ENCODE data around the gene PRR12.
A peak's percentile ranks its signal among the peaks of the same experiment; 100 is the strongest.

The PRR12 gene

DNA sequence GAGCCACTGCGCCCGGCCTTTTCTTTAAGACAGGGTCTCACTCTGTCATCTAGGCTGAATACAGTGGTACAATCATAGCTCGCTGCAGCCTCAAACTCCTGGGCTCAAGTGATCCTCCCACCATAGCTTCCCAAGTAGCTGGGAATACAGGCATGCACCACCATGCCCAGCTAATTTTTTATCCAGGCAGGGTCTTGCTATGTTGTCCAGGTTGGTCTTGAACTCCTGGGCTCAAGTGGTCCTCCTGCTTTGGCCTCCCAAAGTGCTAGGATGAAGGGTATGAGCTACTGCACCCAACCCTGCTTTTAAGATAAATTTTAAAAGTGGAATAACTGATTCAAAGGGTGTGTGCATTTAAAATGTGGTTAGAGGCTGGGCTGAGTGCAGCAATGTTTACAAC, 24.7 kb upstream of the PRR12 start:
- DNase-seq: no peak

DNA sequence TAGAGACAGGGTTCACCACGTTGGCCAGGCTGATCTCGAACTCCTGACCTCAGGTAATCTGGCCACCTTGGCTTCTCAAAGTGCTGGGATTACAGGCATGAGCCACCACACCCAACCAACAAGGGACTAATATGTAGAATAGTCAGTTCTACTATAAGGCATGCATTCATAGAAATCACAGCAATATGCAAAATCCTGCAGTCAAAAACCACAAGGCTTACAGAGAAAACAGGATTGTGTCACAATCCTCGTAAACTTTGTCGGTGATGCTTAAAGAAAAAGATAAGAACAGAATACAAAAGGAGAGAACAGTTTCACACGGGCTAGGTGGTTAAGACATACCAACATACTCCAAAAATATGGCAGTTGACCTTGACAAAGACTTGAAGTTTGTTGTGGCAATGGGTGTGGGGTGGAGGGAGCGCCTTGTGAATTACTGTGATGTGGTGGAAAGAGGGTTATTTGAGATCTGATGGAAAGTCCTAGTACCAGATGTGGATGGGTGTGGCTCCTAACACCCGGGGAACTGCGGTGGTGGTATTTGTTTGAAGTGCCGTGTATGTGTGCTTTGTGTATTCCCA, 23.0 kb upstream of the PRR12 start:
- no peak for DNase-seq

DNA sequence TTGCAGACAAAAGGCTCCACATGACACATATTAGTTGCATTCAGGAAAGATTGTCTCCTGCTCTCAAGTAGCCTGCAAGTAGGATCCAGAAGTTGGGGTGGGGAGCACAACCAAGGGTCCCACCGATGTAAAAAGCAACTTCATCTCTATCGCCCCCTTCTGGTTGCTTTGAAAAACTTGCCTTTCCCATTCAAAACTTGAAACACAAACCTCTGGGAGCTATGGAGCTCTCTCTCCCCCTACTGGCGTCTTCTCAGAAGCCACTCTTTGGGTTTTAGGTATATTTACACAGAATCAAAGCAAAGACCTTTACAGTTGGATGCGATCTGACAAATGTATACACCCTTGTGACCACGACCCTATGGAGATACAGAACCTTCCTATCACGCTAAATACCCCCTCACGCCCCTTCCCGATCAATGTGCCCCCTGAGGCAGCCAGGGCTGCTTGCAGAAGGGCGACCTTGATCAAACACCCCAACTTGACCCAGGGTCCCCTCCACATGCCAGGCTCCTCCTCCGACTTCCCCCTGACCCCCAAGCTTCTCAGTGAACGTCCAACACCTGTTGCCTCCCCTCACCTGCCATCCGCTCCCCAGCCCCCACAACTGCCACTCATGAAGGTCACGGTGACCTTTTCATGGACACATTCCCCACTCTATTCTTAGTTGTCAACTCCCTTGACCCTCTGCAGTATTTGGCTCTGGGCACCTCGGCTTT, 20.7 kb upstream of the PRR12 start:
- peak; percentile 70 for DNase-seq

DNA sequence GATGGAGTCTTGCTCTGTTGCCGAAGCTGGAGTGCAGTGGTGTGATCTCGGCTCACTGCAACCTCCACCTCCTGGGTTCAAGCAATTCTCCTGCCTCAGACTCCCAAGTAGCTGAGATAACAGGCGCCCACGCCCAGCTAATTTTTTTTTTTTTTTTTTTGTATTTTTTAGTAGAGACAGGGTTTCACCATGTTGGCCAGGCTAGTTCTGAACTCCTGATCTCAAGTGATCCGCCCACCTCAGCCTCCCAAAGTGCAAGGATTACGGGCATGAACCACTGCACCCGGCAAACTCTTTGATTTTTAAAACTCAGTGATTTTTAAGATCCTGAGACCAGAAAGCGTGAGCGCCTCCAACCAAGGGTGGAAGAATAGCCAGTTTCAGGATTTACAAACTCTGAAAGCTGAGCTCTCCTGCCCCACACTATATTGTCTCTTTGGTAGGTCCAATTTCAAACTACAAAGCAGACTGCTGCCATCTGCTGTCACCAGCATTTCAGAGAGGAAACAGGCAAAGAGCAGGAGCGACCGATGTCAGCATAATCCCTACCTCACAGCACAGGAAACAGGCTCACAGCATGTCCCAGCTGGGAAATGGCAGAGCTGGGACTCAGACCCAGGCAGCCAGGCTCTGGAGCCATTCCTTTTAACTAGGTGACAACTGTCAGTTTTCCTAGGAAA, 19.8 kb upstream of the PRR12 start:
- DNase-seq: no peak

DNA sequence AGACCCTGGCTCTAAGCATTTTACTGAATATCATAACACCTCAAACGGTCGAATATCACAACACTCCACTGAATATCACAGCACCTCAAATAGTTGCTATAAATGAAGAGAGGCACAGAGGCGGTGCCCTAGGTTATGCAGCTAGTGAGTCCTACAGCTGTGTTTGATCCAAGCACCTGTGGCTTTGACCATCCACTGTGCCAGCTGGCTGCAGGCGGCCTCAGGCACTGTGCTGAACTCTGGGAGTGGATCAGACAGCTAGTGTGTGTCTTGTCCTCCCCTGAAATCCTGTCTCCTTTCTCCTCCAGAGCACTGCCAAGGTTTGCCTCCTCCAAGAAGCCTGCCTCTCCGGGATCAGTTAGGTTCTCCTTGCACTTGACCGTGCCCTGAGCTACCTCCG, 18.0 kb upstream of the PRR12 start:
- DNase-seq: no peak

DNA sequence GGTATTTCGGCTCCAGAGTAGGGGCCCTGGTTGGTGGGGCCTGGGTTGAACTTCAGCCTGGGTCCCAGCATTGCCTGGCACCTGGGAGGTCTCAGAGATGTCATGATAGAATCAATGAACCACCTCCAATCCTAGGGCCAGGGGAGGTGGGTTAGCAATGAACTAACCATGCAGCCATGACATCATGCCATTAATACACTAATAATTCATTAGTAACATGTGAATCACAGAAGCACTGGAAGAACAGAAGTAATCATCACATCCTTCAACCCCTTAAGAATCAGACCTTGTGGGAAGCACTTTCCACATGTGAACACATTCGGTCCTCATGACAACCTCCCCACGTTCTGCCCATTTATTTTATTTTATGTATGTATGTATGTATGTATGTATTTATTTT, 17.6 kb upstream of the PRR12 start:
- DNase-seq: no peak

DNA sequence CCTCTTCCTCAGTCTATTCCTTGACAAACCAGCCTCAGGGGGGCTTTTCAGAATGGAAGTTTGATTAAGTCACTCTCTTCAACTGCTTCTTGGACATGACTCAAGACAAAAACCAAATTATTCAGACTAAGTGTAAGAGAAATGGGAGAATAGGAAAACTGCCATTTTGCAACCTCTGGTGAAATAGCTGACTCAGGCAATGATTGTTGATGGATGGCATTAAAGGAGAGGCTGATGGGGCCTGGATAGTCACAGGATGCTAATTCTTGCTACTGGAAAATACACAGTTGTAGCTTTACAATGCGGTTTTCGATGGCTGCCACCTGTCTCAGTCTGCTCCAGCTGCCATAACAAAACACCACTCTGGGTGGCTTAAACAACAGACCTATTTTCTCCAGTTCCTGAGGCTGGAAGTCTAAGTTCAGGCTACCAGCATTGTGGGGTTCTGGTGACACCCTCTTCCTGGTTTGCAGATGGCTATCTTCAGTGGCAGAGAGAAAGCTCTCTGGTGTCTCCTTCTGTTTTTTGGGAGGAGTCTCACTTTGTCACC, 16.7 kb upstream of the PRR12 start:
- DNase-seq: no peak

DNA sequence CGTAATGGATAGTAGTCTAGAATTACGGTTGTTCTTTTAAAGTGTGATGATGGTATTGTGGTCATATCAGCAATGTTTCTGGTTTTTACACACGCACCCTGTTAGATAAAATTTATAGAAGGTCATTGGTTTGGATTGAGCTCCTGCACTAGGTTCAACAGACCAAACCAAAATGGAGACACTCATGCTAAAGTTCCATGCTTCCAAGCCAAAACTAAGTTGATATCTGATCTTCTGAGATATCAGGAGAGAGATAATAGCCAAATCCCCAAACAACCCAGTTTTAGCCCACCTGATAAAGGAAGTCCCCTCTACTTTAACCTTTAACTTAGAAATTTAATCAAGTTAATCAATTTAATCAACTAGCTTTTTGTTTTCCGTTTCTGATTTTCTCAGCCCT, 11.8 kb upstream of the PRR12 start:
- no peak for DNase-seq

DNA sequence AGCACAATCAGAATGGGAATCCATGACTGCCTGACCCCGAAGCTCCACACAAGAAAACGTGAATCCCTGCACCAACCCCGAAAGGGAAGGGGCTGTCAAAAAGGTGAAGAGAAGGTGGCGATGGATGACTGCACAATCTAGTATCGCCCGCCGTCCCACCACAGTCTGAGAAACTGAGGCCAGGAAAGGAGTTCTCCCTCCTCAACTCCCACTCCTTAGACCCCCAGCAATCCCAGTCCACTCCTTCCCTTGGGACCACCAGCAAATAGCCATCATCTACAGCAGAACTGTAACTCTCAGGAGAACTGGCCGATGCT, 11.1 kb upstream of the PRR12 start:
- DNase-seq: no peak

DNA sequence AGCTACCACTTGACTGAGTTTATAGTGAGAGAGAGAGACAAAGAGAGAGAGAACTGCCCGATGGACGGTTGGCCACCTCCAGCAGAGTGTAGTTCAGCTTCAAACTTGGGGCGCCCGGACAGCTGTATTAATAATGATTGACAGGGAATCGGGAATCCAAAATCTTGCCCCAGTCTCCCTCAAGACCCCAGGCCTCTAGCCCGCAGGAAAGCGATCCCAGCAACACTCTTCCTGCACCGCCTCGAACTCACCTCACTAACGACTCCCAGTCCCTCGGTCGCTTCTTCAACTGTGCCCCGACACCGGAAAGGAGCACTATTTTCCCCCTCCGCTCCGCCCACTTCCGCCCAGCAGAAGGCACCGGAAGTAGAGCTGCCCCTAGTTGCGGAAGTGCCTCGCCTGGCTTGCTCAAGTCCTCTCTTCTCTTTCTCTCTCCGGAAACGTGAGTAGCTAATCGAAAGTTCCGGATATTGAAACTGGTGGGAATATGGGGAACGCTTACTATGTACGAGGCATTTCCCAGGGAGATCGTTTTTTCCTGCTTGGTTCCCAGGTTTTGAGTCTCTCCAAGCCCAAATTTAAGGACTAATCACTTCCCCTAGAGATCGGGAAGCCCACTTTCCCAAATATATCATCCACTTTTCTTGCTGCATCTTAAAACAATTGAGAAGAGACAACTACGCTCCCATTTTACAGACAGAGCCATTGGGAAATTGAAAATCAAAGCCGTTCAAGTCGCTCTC, 10.5 kb upstream of the PRR12 start, which contains the start of gene NOSIP:
Gene NOSIP (minus strand): TSS at position 293 of the 743 bp plus-strand sequence. CDS start 19,865 bp downstream, outside the sequence.
- peak; percentile 92 for DNase-seq

DNA sequence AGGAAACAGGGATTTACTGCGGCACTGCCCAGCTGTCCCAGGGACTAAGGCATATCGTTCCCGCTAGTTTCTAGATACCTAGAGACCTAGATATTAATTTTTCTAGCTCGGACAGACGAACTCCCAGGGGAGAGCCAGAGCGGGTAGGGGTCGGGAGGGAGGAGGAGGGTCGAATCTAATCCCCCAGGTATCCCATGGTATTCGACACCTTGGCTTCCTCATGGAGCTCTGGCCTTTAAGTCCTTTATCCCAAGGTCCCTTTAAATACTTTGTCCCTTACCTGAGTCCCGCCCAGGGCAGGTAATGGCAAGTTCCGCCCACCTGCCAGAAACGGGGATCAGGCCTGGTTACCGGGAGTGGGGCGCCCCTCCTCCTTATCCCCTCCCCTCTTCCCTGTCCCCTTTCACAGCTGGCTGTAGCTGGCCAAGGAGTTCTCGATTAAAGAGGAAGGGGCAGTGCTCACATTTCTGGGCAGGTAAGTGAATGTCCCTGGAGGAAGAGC, 9.9 kb upstream of the PRR12 start, which contains the start of gene PRRG2:
Gene PRRG2 (plus strand): TSS at position 310 of the 502 bp plus-strand sequence. CDS start 1,904 bp downstream, outside the sequence.
- no peak for DNase-seq

DNA sequence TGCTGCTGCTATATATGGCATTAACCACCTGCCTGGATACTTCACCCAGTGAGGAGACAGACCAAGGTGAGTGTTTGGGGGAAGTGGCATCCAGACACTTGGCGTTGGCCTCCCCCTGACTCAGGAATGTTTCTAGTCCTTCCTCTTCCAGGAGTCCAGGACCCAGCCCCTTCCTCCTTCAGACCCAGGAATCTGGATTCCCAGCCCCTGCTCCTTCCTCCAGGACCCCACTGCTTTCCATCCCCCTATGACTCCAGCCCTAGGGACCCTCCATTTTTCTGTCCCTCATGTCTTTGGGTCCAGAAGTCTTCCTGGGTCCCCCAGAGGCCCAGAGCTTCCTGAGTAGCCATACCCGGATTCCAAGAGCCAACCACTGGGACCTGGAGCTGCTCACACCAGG, 7.7 kb upstream of the PRR12 start:
- no peak for DNase-seq

DNA sequence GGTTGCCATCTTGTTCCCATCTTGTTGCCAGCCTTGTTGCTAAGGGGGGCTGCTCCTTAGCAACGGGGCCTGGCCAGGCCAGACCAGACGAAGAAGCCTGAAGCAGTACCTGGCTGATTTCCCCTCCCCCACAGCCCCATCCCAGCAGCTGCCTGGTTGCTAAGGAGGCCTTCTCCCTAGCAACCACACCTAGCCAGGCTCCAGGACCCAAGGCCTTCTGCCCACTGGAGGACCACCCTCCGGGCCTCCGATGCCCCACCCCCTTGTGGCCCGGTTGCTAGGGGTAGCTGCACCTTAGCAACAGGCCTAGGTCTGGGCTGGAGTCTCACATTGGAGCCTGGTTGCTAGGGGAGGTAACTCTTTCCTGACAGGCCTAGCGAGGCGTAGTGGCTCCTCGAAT, 6.0 kb upstream of the PRR12 start:
- DNase-seq: peak; percentile 9

DNA sequence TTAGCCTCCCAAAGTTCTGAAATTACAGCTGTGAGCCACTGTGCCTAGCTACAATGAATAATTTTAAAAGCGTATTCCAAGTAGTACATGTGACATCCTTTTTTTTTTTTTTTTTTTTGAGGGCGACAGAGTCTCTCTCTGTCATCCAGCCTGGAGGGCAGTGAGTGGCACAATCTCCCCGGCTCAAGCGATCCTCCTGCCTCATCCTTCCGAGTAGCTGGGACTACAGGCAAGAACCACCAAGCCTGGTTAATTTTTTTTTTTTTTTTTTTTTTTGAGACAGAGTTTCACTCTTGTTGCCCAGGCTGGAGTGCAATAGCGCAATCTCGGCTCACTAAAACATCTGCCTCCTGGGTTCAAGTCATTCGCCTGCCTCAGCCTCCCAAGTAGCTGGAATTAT, 3.8 kb upstream of the PRR12 start:
- DNase-seq: no peak

DNA sequence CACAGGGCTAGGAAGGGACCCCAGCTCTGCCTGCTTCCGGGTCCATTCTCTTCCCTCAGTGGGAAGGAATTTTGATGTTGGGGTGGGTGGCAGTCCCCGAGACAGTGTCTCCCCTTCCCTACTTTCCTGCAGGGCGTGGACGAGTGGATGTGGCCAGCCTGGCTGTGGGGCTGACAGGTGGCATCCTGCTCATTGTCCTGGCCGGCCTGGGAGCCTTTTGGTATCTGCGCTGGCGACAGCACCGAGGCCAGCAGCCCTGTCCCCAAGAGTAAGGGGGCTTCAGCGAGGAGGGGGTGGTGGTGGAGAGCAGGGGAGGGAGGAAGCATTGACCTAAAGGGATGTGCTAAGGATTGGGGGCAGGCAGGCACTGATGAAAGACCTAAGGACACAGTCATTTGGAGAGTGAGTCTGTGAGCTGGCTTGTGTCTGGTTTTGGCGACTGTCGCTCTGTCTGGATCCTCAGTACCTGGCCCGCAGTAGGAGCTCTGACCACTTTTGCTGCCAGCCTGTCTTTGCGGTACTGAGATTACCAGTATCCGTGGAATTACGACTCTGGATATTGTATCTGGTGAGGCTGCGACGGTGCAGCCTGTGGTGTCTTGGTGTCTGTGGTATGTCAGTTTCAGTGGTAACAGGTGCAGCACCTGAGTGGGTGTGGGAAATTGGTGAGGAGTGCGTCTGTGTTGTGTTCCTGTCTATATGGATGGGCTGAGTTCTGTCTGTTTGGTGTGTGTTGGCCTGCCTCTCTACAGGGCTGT, 2.4 kb upstream of the PRR12 start:
- DNase-seq: no peak

DNA sequence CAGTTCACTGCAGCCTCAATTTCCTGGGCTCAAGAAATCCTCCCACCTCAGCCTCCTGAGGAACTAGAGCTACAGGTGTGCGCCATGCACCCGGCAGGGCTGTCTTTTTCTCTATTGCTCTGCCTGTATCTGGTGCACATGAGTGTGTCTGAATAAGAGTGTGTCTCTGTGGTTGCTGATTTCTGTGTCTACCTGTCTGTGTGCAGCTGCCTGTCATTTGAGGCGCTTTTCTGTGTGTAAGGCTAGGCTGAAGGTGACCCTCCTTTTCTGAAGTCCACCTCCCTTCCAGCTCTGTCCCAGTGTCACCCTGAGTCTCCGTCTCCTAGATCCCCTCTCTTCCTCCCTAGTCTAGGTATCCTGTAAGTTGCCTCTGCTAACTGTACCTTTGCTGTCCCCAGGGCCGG, 1.5 kb upstream of the PRR12 start:
- peak; percentile 44 for DNase-seq

DNA sequence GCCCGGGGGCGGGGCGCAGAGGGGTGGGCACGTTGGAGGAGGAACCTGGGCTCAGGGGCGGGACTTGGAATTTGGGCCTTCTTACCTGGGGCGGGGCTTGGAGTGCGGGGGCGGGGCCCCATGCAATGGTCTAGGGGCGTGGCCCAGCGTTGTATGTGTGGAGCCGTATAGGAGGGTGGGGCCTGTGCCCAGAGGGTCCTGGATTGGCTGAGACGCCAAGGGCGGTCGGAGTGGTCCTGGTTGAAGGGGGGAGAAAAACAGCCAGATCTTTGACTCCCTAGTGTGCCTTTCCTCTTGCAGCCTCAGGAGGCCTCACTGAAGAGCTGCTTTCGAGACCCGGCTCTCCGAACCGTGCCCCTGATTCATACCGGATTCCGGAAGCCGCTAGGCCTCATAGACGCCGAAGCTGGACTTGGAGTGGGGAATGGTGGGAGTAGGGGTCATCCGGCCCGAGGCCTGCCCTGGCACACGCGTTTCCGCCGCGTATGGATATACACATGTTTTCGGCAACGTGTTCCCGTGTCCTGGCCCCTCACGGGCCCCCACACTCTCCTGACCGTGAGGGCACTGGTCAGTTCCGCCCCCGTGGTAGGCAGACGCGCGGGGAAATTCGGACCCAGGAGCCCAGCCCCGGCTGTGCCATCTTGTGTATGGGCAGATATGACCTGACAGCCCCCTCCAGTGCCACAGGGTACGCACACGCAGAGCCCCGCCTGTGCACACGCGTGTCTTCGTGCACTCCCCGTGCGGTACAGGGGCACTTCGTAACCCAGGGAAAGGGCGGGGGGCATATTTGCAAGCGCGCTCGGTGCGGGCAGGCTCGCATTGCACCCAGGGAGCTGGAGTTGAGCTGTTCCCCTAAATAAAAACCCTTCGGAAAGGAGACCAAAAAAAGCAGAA, 661 bp upstream of the PRR12 start:
- peak; percentile 86 for DNase-seq

DNA sequence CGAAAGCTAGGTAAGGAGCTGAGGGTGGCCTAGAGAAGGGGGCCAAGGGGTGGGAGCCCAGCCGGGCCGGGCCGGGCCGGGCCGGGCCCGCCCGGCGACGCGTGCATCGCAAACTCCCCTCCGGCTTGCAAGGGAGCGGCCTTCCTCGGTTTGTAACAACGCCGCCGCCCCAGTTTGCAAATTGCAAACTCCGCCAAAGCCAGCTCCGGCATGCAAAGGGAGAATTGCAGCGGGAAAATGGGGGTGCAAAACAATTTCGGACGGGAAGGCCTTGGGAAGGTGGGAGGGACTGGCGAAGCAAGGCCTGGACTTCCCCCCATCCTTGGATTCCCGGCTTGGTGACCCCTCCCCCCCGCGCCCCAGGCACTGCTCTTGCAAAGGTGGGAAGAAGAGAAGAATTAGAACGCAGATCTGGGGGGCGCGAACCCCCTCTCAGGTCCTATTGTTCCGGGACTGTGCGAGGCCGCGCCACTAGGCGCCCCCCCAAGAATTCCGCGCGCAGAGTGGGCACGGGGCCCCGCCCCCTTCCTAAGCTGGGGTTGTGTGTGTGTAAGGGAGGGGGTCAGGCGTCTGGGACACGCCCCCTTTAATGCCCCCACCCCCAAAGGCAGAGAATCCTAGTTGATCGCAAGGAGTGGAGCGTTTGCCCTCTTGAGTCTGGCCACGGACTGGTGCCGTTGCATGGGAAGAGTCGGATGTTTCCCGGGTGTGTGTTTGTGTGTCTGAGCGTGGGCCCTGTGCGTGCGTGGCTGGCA, 926 bp downstream of the PRR12 start:
- DNase-seq: peak; percentile 20

DNA sequence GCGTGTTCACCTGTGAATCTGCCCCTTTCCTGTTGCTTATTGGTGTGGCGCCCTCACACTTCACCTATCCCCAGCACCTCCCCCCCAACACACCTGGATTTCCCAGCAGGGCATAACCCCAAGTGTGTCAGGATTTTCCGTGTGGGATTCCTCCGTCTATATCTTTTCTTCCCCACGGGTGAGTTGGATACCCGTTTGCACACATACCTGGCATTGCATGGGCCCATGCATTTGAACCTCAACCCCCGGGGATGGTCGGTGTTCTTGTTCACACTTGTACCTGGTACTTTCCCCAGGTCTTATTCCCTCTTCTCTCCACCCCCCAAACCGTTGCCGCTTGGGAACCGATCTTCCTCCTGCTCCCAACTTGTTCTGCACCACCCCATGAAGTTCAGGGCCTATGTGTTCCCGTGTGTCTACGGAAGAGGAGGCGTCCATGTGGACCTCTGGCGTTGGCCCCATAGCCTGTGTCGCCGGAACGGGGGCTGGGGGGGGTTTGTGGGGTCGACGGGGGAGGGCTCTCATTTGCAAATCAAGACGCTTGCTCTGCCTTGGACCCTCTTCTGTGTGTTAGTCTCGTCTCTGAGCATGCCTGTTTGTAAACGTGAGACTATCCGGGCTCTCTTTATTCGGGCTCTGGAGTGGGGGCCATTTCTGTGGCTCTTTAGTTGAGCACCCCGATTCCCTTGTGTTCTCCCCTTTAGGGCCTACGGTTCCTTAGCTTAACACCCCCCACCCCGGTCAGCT, 1.7 kb downstream of the PRR12 start:
- no peak for DNase-seq

Data from NCI-H1092 treated with DMSO at 0.1 percent for 48 hours (cell line).